NCI-H2227 (cell line): ENCODE measurements around the gene TSHZ3.

ENCODE experiments used
- DNase-seq: peaks from one replicate; lab custom pipeline; 2025; ENCODE audit not compliant: unreplicated experiment; lab: John Stamatoyannopoulos, UW

TSHZ3 gene

DNA sequence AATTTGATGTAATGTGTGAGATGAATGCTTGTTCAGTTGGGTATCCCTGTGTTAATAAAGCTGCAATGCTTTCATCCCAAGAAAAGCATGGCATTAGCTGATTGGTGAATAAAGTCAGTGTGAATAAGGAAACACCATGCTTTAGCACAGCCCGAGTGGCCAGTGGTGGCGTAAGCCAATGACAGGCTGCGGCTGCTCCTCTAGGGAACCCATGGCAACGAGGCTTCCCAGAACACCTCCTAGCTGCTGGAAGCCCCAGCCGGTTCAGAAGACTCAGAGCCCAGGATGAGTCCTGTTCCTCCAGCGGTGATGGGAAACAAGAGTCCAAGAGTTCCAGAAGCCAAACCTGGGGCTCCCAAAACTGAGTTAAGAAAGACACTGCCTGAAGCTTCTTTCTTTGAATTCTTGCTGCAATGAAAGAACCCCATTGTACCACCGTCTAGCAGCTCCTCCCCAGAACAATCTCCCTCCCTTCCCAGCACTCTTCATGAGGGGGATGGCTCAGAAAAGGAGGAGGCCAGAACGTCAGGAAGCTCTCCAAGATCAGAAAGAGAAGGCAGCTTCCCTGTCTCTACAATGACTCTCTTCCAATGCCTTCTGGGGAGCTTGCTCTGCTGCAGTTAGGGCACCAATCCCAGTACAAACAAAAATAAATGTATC lies 58.2 kb downstream of the TSHZ3 start:
- DNase-seq, result no peak

- DNase-seq, result no peak
These were observed 59.3 kb downstream of the TSHZ3 start for GRCh38 chr19:31289976-31290375.

- DNase-seq, result no peak
These were observed 59.8 kb downstream of the TSHZ3 start for GRCh38 chr19:31289381-31289880.

DNA sequence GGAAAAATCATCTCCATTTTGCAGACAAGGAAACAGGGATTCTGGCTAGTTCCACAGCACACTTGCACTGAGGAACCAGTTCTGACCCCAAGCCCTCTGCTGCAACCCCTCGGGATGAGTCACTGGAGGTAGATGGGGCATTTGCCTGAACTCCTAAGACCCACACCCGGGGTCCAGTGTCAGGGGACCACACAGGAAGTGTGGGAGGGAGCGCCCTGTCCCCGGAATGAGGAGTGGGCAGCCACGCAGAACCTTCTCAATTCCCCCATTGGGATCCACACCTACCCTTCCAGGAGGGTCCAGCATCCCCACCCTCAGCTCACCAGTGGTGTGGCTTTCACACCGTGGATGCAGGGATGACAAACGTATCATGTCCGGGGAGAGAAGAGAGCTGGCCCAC lies 62.7 kb downstream of the TSHZ3 start:
- DNase-seq, result no peak

DNA sequence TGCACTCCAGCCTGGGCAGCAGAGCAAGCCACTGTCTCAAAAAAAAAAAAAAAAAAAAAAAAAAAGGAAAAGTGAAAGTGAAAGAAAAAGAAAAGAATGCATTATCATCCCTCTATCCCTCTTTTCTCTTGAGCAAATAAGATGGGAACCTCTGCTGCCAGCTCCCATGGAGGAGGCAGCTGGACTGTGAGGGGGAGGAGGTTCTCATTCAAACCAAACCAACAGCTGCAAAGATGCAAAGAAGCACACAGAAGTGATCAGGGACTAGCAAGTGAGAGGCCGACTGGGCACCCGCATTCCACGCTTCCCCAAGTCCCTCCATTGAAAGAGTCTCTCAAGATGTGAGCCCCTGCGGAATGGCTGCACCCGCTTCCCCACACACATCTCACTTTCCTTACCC lies 63.5 kb downstream of the TSHZ3 start:
- DNase-seq, result no peak

DNA sequence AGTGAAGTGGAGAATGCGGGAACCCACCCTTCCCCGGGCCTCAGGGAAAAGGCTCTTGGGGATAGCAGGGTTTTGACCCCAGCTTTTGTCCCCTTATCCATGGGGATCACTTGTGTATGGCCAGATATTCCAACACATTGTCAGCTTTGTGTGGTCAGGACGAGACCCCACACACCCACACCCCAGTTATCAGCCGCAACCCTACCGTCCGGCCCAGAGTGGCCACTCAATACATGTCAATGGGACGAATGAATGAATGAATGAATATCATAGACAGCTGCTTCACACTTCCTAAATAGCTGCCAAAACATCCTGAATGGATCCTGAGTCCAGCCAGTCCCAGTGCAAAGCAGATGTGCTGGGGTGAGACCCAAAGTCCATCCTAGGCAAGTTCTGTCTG lies 64.6 kb downstream of the TSHZ3 start:
- DNase-seq, result no peak

DNA sequence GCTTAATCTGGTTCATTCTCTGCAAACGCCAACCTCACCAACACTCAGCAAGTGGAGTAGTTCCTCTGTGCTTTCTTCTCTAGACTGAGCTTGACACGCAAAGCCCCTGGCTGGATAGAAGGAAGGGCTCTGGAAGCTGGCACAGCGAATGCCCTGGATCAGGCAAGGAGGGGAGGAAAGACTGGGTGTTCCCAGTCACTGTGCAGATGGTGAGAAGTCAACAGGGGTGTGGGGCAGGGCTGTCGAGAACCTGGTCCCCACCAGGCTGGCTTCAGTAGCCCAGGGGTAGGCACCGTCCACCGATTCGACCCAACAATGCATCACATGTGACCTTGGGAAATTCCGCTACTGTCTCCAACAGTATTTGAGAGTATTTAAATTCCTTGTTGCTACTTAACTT lies 65.5 kb downstream of the TSHZ3 start:
- no peak for DNase-seq

DNA sequence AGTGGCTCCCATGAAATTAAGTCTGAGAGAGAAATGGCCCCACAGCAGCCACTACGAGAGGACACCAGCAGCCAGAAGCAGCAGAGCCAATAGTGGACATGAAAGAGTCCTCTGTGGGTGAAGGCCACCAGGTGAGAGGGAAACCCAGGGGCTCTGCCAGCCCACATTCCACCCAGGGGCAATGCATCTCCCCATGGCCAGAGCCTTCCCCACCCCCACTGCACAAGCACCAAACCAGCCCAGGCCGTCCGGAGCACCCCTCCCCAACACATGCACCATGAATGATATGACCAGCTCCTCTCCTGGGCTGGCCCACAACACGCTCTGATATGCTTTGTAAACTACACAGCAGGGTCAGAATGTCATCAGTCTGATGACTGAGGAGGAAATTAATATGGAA lies 66.9 kb downstream of the TSHZ3 start:
- no peak for DNase-seq

GRCh38 chr19:31280287-31281006 lies 68.8 kb downstream of the TSHZ3 start:
- no peak for DNase-seq

DNA sequence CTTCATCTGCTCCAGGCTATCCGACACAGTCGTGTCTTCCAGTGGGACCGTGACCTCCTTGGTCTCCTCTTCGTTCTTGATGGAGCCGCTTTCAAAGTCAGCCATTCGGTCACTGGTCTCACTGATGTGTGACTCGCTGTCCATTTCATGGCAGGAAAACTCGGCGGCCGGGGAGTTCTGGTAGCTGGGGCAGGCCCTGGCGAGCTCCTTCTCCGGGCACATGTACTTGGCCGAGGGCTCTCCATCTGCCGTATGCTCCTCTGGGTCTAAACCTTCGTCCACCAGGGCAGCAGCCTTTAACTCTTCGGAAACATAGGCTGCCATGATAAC lies 69.8 kb downstream of the TSHZ3 start:
- no peak for DNase-seq

GRCh38 chr19:31278555-31279435 lies 70.4 kb downstream of the TSHZ3 start:
- no peak for DNase-seq

- no peak for DNase-seq
These were observed 71.7 kb downstream of the TSHZ3 start for GRCh38 chr19:31277516-31277915.

DNA sequence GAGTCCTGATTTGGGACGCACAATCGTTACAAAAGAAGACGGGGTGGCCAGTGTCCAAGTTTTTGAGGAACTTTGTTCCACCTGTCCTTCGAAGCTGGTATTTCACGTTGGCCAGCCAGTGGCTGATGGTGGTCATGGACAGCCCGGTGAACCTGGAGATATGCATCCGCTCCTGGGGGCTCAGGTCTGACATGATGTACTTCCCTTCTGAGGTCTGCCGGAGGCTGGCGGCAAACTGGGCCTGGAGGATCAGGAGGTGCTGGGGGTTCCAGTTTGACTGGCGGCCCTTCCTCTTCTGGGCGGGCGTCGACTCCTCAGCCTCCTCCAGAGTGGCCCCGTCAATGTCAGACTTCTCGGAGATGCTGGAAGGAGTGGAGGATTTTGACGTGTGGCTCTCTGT lies 72.4 kb downstream of the TSHZ3 start:
- no peak for DNase-seq

GRCh38 chr19:31275068-31275334 lies 74.2 kb downstream of the TSHZ3 start:
- DNase-seq, result no peak

GRCh38 chr19:31274251-31275067 lies 74.8 kb downstream of the TSHZ3 start:
- DNase-seq, result no peak

DNA sequence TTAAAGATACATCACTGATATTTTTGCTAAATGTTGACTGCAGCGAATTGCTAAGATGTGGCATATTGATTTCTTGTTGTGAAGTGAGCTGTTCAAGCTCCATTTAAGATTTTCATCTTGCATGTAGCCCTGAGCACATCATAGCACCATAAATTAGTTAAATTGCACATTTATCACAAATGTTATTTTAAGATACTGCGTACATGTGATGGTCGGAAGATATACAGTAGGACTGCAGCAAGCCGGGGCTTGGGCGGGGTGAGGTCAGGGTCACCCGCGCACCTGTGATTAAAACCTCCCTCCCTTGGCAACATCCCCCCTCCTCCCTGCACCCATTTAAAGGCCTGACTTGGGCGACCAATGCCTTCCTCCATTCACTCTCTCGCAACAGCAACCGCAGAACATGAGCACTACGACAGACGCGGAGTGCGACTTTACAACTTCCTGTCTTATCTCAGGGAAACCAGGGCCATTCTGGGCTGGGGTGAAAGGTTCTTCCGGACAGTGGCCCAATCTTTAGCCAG lies 76.6 kb downstream of the TSHZ3 start:
- DNase-seq, result no peak

DNA sequence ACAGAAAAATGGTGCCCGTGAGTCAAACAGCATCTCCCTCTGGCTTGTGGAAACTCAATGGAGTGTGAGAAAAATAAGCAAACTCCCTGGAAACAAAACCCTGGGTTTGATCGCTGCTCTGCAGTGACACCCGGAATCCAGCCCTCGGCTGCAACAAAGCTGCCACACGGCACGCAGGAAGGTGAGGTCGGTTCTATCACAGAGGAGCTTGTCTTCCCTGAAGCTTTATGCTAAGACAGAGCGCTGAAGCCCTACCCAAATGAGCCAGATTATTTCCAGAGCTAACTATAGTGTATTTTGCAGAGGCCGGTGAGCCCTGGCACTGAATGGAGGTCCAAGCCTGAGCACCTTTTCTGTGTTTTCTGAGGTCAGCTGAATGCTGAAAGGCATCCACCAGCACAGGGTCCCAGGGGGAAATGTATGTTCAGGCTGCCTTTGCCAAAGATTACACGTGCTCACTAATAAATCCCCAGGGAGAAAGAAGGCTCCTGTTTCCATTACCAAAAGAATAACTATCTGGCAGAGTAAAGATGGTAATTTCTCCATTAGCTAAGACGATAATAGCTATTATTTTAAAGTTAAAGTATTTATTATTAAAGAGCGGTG lies 77.8 kb downstream of the TSHZ3 start:
- no peak for DNase-seq

GRCh38 chr19:31270897-31271296 lies 78.3 kb downstream of the TSHZ3 start:
- DNase-seq, result no peak

DNA sequence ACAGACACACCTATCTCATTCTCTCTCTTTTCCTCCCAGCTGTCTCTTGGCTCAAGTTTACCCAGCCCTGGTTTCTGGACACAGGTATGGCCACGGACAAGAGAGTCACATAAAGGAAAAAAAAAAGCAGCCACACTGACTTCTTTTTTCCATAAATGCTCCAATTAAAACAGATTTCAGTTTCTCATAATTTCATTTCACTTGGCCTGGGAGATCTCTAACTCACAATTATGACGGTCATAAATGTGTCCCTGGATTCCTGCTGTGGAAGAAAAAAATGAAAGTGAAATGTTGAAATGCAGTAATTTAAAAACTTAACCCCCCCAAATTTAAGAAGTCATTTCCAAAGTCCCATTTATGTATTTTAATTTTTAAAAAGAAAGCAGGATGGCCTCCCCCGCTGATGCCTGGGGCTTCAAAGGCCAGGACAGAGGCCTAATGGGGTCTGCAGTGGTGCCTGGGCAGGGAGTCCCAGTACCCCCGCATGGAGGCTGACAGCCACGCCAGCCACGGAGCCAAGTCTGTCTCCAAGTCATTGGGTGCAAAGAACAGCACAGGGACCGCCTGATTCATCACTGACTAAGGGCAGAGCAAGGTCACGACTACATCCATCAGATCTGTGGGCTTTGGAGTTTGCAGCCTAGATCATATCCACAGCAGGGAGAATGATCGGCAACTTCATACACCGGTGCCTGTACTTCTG lies 79.7 kb downstream of the TSHZ3 start:
- DNase-seq, result no peak

- DNase-seq, result no peak
These were observed 80.4 kb downstream of the TSHZ3 start for GRCh38 chr19:31268751-31269383.
